Smooth muscle cell (in vitro differentiated cells): Measurements from ENCODE around the gene CENPA. TPM values are rescaled to one million over a fixed set of nuclear protein-coding genes. Genes with fewer than 3 reads are reported as not detected.

ENCODE experiments used
- DNase-seq: peaks from one replicate; lab custom pipeline; 2025; ENCODE audit not compliant: unreplicated experiment; lab: John Stamatoyannopoulos, UW
- H2AFZ ChIP-seq: fragments of 200-600 bp; sonication (generic); 2 replicates; pipeline ENCODE4 v1.6.0; 2016; ENCODE audit warnings: antibody characterized with exemption, low read depth, mild to moderate bottlenecking
- H3F3A ChIP-seq: fragments of 200-600 bp; sonication (generic); 2 replicates; pipeline ENCODE4 v1.6.0; 2017; ENCODE audit warnings: antibody characterized with exemption, low read depth
- H3K27ac ChIP-seq: fragments of 200-600 bp; sonication (generic); 2 replicates; pipeline ENCODE4 v1.5.1; 2016; ENCODE audit warnings: low read depth, mild to moderate bottlenecking
- H3K27me3 ChIP-seq: fragments of 200-600 bp; sonication (generic); 2 replicates; pipeline ENCODE4 v1.6.1; 2016; ENCODE audit warnings: low read depth, mild to moderate bottlenecking
- H3K36me3 ChIP-seq: fragments of 200-600 bp; sonication (generic); 2 replicates; pipeline ENCODE4 v1.5.1; 2016; ENCODE audit warnings: low read depth
- H3K4me1 ChIP-seq: fragments of 200-600 bp; sonication (generic); 2 replicates; pipeline ENCODE4 v1.5.1; 2016; ENCODE audit warnings: low read depth
- H3K4me2 ChIP-seq: fragments of 200-600 bp; sonication (generic); 2 replicates; pipeline ENCODE4 v1.6.0; 2016; ENCODE audit warnings: mild to moderate bottlenecking
- H3K4me3 ChIP-seq: fragments of 200-600 bp; sonication (generic); 2 replicates; pipeline ENCODE4 v1.5.1; 2016; ENCODE audit warnings: mild to moderate bottlenecking
- H3K79me2 ChIP-seq: fragments of 200-600 bp; sonication (generic); 2 replicates; pipeline ENCODE4 v1.6.0; 2016; ENCODE audit warnings: low read depth, mild to moderate bottlenecking
- H3K9ac ChIP-seq: fragments of 200-600 bp; sonication (generic); 2 replicates; pipeline ENCODE4 v1.6.0; 2016; ENCODE audit warnings: low read depth
- H3K9me3 ChIP-seq: fragments of 200-600 bp; sonication (generic); replicated peaks from 2 replicates; pipeline ENCODE4 v1.5.1; 2016; ENCODE audit warnings: low read depth
- H4K20me1 ChIP-seq: fragments of 200-600 bp; sonication (generic); 2 replicates; pipeline ENCODE4 v1.6.0; 2016; ENCODE audit warnings: low read depth
- CTCF ChIP-seq: fragments of 200-600 bp; sonication (generic); IDR thresholded peaks from 2 replicates; pipeline ENCODE4 v1.5.1; 2017; ENCODE audit warnings: borderline replicate concordance, mild to moderate bottlenecking, antibody characterized with exemption; ENCODE audit not compliant: insufficient read depth, poor library complexity, severe bottlenecking
- WGBS: methylation state at CpG from one replicate; pipeline ENCODE4 v1.1.7; 2016; ENCODE audit warnings: low lambda C conversion rate; 5-methylcytosine and 5-hydroxymethylcytosine counted together
- polyA plus RNA-seq: library from polyadenylated mRNA; unstranded; fragments of >200 nt; fragmentation: Nextera tagmentation; extraction: Ambion mirVana; gene quantifications from 2 replicates; pipeline ENCODE4 v1.2.1, GENCODE V29; 2016
- total RNA-seq: library from RNA; depleted of rRNA; stranded (reverse); fragments of >200 nt; gene quantifications from 2 replicates; pipeline ENCODE4 v1.2.3, GENCODE V29; 2014

Gene CENPA
- total and polyA plus RNA-seq, 2 experiments from 2014 or later: 0.58 to 7.6 TPM

- 91% methylated on average over 4 of the region's 4 CpGs for WGBS
- Histone ChIP-seq H3K4me1 (no peaks in the 10 kb centered on the region), H3F3A (no peaks in the 10 kb centered on the region)
These were observed 55.2 kb downstream of the CENPA start for GRCh38 chr2:26840937-26841610.

GRCh38 chr2:26843041-26843440 is 57.2 kb downstream of the CENPA start:
- no peaks in the 10 kb centered on the region for H3F3A ChIP-seq
- no peak overlapping the region for H3K27ac ChIP-seq
- no peak for DNase-seq
- H3K79me2 ChIP-seq: no peaks in the 10 kb centered on the region
- H3K4me1 ChIP-seq: peaks cover 10% of the 10 kb centered on the region
- no peaks in the 10 kb centered on the region for H3K9me3 ChIP-seq
- no peak overlapping the region for H3K4me3 ChIP-seq
- no peak for TF ChIP-seq CTCF
- H3K36me3 ChIP-seq: no peaks in the 10 kb centered on the region
- WGBS: 59% methylated on average over 4 of the region's 4 CpGs
- H3K9ac ChIP-seq: no peak overlapping the region
- H4K20me1 ChIP-seq: no peaks in the 10 kb centered on the region
- H3K4me2 ChIP-seq: no peak overlapping the region
- no peak overlapping the region for H2AFZ ChIP-seq
- H3K27me3 ChIP-seq: peaks cover 57% of the 10 kb centered on the region

More at GRCh38 chr2:26840937-26841610, 55.2 kb downstream of the CENPA start:
- no peaks in the 10 kb centered on the region for H3K36me3 ChIP-seq
- TF ChIP-seq CTCF: no peak
- H2AFZ ChIP-seq: no peak overlapping the region
- H3K9ac ChIP-seq: no peak overlapping the region
- no peaks in the 10 kb centered on the region for H4K20me1 ChIP-seq
- H3K9me3 ChIP-seq: no peaks in the 10 kb centered on the region
- DNase-seq: no peak
- no peak overlapping the region for H3K4me3 ChIP-seq
- no peak overlapping the region for H3K4me2 ChIP-seq
- no peak overlapping the region for H3K27ac ChIP-seq
- H3K27me3 ChIP-seq: peaks cover 44% of the 10 kb centered on the region
- H3K79me2 ChIP-seq: no peaks in the 10 kb centered on the region

Other genes with a start within 250 kb of the CENPA start
- gene CIB4, start 144.7 kb upstream of the CENPA start, total RNA-seq: not detected in 2 replicates
- not detected in 2 replicates for gene CIB4, start 144.7 kb upstream of the CENPA start, polyA plus RNA-seq
- 1.1 and 3.0 TPM in 2 replicates for gene KCNK3, start 93.3 kb upstream of the CENPA start, total RNA-seq
- gene KCNK3, start 93.3 kb upstream of the CENPA start, polyA plus RNA-seq: 4.9 and 7.5 TPM in 2 replicates
- 15.1 and 19.2 TPM in 2 replicates for gene SLC35F6, start 21.8 kb upstream of the CENPA start, total RNA-seq
- gene SLC35F6, start 21.8 kb upstream of the CENPA start, polyA plus RNA-seq: 16.9 and 17.9 TPM in 2 replicates
- gene DPYSL5, start 62.1 kb downstream of the CENPA start, total RNA-seq: 0.40 TPM in 1 of 2 replicates, not detected in the other
- gene DPYSL5, start 62.1 kb downstream of the CENPA start, polyA plus RNA-seq: 0.37 TPM in 1 of 2 replicates, not detected in the other
- gene MAPRE3, start 184.6 kb downstream of the CENPA start, total RNA-seq: 9.5 and 12.5 TPM in 2 replicates
- gene MAPRE3, start 184.6 kb downstream of the CENPA start, polyA plus RNA-seq: 29.5 and 30.5 TPM in 2 replicates
- gene TMEM214, start 246.9 kb downstream of the CENPA start, total RNA-seq: 67.7 and 79.6 TPM in 2 replicates
- gene TMEM214, start 246.9 kb downstream of the CENPA start, polyA plus RNA-seq: 94.9 and 99.7 TPM in 2 replicates